HepG2 (cell line): Measurements from ENCODE around the gene RNF208. TPM values are rescaled to one million over a fixed set of nuclear protein-coding genes. Genes with fewer than 3 reads are reported as not detected.

ENCODE experiments used
- ARHGAP35 ChIP-seq: sonication (generic); formaldehyde crosslinking; IDR thresholded peaks from 2 replicates; pipeline ENCODE4 v1.9.0; 2022; ENCODE audit warnings: mild to moderate bottlenecking, inconsistent platforms, moderate library complexity, missing genetic modification reagents, borderline replicate concordance
- BRD4 ChIP-seq: sonication (generic); formaldehyde crosslinking; IDR thresholded peaks from 2 replicates; pipeline ENCODE4 v1.4.0; 2020; ENCODE audit warnings: missing genetic modification reagents
- CHCHD3 ChIP-seq: sonication (generic); formaldehyde crosslinking; IDR thresholded peaks from 2 replicates; pipeline ENCODE4 v1.8.0; 2022; ENCODE audit warnings: mild to moderate bottlenecking, missing genetic modification reagents, moderate library complexity
- EHMT2 ChIP-seq: fragments of 200-600 bp; sonication (generic); IDR thresholded peaks from 2 replicates; pipeline ENCODE4 v1.7.0; 2017; ENCODE audit warnings: antibody characterized with exemption, low read depth, low read length, borderline replicate concordance
- ETV5 ChIP-seq: IDR thresholded peaks from 2 replicates; pipeline ENCODE4 v1.6.1; 2018; ENCODE audit warnings: missing biosample characterization, missing genetic modification reagents, inconsistent platforms, borderline replicate concordance
- FOSL2 ChIP-seq: sonication (generic); formaldehyde crosslinking; IDR thresholded peaks from 2 replicates; pipeline ENCODE4 v1.4.0; 2020; ENCODE audit warnings: missing genetic modification reagents
- GATA4 ChIP-seq: sonication (generic); IDR thresholded peaks from 2 replicates; pipeline ENCODE4 v1.6.1; 2016; ENCODE audit warnings: antibody characterized with exemption, low read depth, borderline replicate concordance
- GZF1 ChIP-seq: sonication (generic); formaldehyde crosslinking; IDR thresholded peaks from 2 replicates; pipeline ENCODE4 v1.5.1; 2020; ENCODE audit warnings: mild to moderate bottlenecking, missing genetic modification reagents
- POLR2A ChIP-seq, 2 experiments: IDR thresholded peaks; 2 replicates each; pipeline ENCODE4 v1.6.1; 2011; ENCODE audit warnings: low read depth in 2 of 2, low read length in 2 of 2, mild to moderate bottlenecking in 1 of 2, moderate library complexity in 1 of 2; ENCODE audit not compliant: insufficient read depth in 1 of 2
- POLR2AphosphoS5 ChIP-seq: IDR thresholded peaks from 2 replicates; pipeline ENCODE4 v1.6.1; 2012; ENCODE audit warnings: low read depth, low read length
- POLR2G ChIP-seq: fragments of 200-400 bp; formaldehyde crosslinking; IDR thresholded peaks from 2 replicates; pipeline ENCODE4 v1.6.1; 2018; ENCODE audit warnings: mild to moderate bottlenecking, low read depth, low read length, moderate library complexity
- TGIF2 ChIP-seq: IDR thresholded peaks from 2 replicates; pipeline ENCODE4 v1.6.1; 2016; ENCODE audit warnings: control low read depth, missing compliant biosample characterization
- TMF1 ChIP-seq: sonication (generic); formaldehyde crosslinking; IDR thresholded peaks from 2 replicates; pipeline ENCODE4 v1.8.1; 2022; ENCODE audit warnings: low read depth, missing genetic modification reagents
- YY1 ChIP-seq: IDR thresholded peaks from 2 replicates; pipeline ENCODE4 v1.6.1; 2011; ENCODE audit warnings: low read length, low read depth, moderate library complexity, mild to moderate bottlenecking; ENCODE audit not compliant: insufficient read depth, insufficient replicate concordance
- ZFP82 ChIP-seq: sonication (generic); formaldehyde crosslinking; IDR thresholded peaks from 2 replicates; pipeline ENCODE4 v1.5.1; 2020; ENCODE audit warnings: mild to moderate bottlenecking, missing genetic modification reagents, borderline replicate concordance
- ZNF10 ChIP-seq: sonication (generic); formaldehyde crosslinking; IDR thresholded peaks from 2 replicates; pipeline ENCODE4 v1.4.0; 2020; ENCODE audit warnings: mild to moderate bottlenecking, low read depth, missing genetic modification reagents, borderline replicate concordance
- ZNF883 ChIP-seq: sonication (generic); formaldehyde crosslinking; IDR thresholded peaks from 2 replicates; pipeline ENCODE4 v1.5.1; 2020; ENCODE audit warnings: mild to moderate bottlenecking, missing genetic modification reagents; ENCODE audit errors: not compliant biosample characterization
- polyA plus RNA-seq, 8 experiments: library from polyadenylated mRNA; depleted of rRNA in 3 of 8; stranded (reverse) in 7 of 8; unstranded in 1 of 8; fragments of >200 nt; fragmentation: Illumina TruSeq in 4 of 8; extraction: Trizol in 4 of 8; gene quantifications; 2 replicates each; pipeline versions ENCODE4 v1.2.1 to v1.2.3, GENCODE V29; 2011 to 2016; ENCODE audit warnings: low read depth in 4 of 8, missing spikeins in 1 of 8, mixed read lengths in 1 of 8; ENCODE audit not compliant: insufficient read depth in 1 of 8
- total RNA-seq, 5 experiments: library from RNA; depleted of rRNA; stranded (reverse); fragments of >200 nt; fragmentation: Illumina TruSeq; extraction: Trizol; gene quantifications; 2 replicates each; pipeline ENCODE4 v1.2.3, GENCODE V29; 2016; ENCODE audit warnings: low read depth in 1 of 5
- TF ChIP-seq, protein P1 (sequence below): sonication (generic); formaldehyde crosslinking; IDR thresholded peaks from 2 replicates; pipeline ENCODE4 v1.5.1; 2020; ENCODE audit warnings: mild to moderate bottlenecking, missing genetic modification reagents, moderate library complexity
- TF ChIP-seq, protein P2 (sequence below): sonication (generic); formaldehyde crosslinking; IDR thresholded peaks from 2 replicates; pipeline ENCODE4 v1.5.0; 2020; ENCODE audit warnings: mild to moderate bottlenecking, missing genetic modification reagents, moderate library complexity

Gene RNF208
- total and polyA plus RNA-seq, 2 of the 13 experiments (the other 11 are each of a cell fraction or from before 2014, with no cell fraction given), result 1.6 to 2.1 TPM

DNA sequence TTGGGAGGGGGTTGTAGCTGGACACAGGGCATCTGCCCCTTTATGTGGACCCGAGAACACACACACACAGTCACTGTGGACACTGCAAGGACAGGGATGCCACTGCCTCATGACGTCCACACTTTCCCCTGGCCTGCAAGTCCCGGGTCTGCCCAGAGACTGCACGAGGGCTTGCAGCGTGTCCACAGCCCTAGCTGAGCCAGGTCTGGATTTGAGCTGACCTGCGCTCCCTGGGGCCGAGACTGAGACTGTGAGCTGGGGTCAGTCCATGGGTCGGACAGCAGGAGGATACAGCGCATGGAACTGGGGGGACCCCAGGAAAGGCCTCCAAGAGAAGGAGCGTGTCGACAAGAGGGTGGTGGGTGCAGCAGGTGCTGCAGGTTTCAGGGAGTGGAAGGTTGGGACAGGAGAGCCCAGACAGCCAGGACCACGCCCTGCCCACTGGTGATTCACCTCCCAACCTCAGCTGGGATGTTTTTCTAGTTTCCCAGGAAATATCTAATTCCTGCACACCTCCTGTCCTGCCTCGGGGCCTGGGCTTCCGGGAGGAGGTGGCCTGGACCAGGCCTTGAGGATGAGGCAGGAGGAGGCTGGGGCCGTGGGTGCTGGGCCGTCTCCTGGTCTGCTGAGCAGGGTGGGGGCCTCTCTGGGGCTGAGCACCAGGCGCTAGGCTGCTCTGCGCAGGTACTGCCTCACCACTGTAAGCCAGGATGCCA is 4.5 kb upstream of the RNF208 start (continued):
- TF ChIP-seq, protein P1, sequence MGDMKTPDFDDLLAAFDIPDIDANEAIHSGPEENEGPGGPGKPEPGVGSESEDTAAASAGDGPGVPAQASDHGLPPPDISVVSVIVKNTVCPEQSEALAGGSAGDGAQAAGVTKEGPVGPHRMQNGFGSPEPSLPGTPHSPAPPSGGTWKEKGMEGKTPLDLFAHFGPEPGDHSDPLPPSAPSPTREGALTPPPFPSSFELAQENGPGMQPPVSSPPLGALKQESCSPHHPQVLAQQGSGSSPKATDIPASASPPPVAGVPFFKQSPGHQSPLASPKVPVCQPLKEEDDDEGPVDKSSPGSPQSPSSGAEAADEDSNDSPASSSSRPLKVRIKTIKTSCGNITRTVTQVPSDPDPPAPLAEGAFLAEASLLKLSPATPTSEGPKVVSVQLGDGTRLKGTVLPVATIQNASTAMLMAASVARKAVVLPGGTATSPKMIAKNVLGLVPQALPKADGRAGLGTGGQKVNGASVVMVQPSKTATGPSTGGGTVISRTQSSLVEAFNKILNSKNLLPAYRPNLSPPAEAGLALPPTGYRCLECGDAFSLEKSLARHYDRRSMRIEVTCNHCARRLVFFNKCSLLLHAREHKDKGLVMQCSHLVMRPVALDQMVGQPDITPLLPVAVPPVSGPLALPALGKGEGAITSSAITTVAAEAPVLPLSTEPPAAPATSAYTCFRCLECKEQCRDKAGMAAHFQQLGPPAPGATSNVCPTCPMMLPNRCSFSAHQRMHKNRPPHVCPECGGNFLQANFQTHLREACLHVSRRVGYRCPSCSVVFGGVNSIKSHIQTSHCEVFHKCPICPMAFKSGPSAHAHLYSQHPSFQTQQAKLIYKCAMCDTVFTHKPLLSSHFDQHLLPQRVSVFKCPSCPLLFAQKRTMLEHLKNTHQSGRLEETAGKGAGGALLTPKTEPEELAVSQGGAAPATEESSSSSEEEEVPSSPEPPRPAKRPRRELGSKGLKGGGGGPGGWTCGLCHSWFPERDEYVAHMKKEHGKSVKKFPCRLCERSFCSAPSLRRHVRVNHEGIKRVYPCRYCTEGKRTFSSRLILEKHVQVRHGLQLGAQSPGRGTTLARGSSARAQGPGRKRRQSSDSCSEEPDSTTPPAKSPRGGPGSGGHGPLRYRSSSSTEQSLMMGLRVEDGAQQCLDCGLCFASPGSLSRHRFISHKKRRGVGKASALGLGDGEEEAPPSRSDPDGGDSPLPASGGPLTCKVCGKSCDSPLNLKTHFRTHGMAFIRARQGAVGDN (CRISPR knock-in tag), result peak; percentile 55; the same call in 1 of the 2 replicates
- TF ChIP-seq GATA4, result no peak
- TF ChIP-seq TGIF2 (CRISPR knock-in tag), result no peak
- peak; percentile 9 for TF ChIP-seq YY1
- no peak for TF ChIP-seq GZF1 (CRISPR knock-in tag)
- peak; percentile 11; the same call in 1 of the 2 replicates for TF ChIP-seq FOSL2 (CRISPR knock-in tag)
- TF ChIP-seq ZFP82 (CRISPR knock-in tag), result no peak
- TF ChIP-seq ARHGAP35, result no peak
- 0 out of 2 replicates have a peak, but pooled peaks have one; percentile 16 for TF ChIP-seq POLR2AphosphoS5
- TF ChIP-seq BRD4 (CRISPR knock-in tag), result 0 out of 2 replicates have a peak, but pooled peaks have one; percentile 43
- 0 out of 2 replicates have a peak, but pooled peaks have one; percentile 5 for TF ChIP-seq ETV5 (CRISPR knock-in tag)
- TF ChIP-seq ZNF10, result no peak
- TF ChIP-seq, protein P2, sequence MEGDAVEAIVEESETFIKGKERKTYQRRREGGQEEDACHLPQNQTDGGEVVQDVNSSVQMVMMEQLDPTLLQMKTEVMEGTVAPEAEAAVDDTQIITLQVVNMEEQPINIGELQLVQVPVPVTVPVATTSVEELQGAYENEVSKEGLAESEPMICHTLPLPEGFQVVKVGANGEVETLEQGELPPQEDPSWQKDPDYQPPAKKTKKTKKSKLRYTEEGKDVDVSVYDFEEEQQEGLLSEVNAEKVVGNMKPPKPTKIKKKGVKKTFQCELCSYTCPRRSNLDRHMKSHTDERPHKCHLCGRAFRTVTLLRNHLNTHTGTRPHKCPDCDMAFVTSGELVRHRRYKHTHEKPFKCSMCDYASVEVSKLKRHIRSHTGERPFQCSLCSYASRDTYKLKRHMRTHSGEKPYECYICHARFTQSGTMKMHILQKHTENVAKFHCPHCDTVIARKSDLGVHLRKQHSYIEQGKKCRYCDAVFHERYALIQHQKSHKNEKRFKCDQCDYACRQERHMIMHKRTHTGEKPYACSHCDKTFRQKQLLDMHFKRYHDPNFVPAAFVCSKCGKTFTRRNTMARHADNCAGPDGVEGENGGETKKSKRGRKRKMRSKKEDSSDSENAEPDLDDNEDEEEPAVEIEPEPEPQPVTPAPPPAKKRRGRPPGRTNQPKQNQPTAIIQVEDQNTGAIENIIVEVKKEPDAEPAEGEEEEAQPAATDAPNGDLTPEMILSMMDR (CRISPR knock-in tag), result 0 out of 2 replicates have a peak, but pooled peaks have one; percentile 13
- TF ChIP-seq ZNF883 (CRISPR knock-in tag), result peak; percentile 34
- TF ChIP-seq CHCHD3 (CRISPR knock-in tag), result 0 out of 2 replicates have a peak, but pooled peaks have one; percentile 16
- peak in 1 of 2 experiments; percentile 44; a peak in 1 of 4 replicates for TF ChIP-seq POLR2A (IDR thresholded peaks at IDR 0.05; ENCODE audit: insufficient read depth in 1 of 2, low read depth in 2 of 2, low read length in 2 of 2)
- TF ChIP-seq POLR2G, result 0 out of 2 replicates have a peak, but pooled peaks have one; percentile 26
- TF ChIP-seq TMF1 (CRISPR knock-in tag), result 0 out of 2 replicates have a peak, but pooled peaks have one; percentile 12
- no peak for TF ChIP-seq EHMT2
